H9 (cell line): ENCODE data around the gene MEF2C. TPM values are rescaled to one million over a fixed set of nuclear protein-coding genes. Genes with fewer than 3 reads are reported as not detected.
A peak's percentile ranks its signal among the peaks of the same experiment; 100 is the strongest.

Source experiments
- DNase-seq: peaks from one replicate; pipeline ENCODE4 v3.0.0-alpha.2; 2017
- H2AFZ ChIP-seq: one replicate; pipeline ENCODE4 v1.6.1; 2013; ENCODE audit warnings: mild to moderate bottlenecking, low read length, control low read depth, moderate library complexity
- H2AK5ac ChIP-seq: 2 replicates; pipeline ENCODE4 v1.6.1; 2013; ENCODE audit warnings: low read length, control low read depth, mixed read lengths; ENCODE audit not compliant: insufficient read length
- H2BK120ac ChIP-seq: one replicate; pipeline ENCODE4 v1.6.1; 2013; ENCODE audit warnings: low read depth, mild to moderate bottlenecking, low read length, control low read depth, inconsistent platforms; ENCODE audit not compliant: poor library complexity, severe bottlenecking
- H2BK12ac ChIP-seq: 2 replicates; pipeline ENCODE4 v1.6.1; 2013; ENCODE audit warnings: low read length, control low read depth, mixed read lengths, low read depth; ENCODE audit not compliant: insufficient read length
- H2BK15ac ChIP-seq: 2 replicates; pipeline ENCODE4 v1.6.1; 2013; ENCODE audit warnings: low read depth, low read length, control low read depth
- H2BK20ac ChIP-seq: one replicate; pipeline ENCODE4 v1.6.1; 2013; ENCODE audit warnings: low read depth, mild to moderate bottlenecking, low read length, control low read depth, inconsistent platforms; ENCODE audit not compliant: poor library complexity, severe bottlenecking
- H2BK5ac ChIP-seq: 2 replicates; pipeline ENCODE4 v1.6.1; 2013; ENCODE audit warnings: low read length, control low read depth, mixed read lengths; ENCODE audit not compliant: insufficient read length
- H3K14ac ChIP-seq: 2 replicates; pipeline ENCODE4 v1.6.1; 2013; ENCODE audit warnings: low read length, control low read depth; ENCODE audit not compliant: insufficient read depth
- H3K18ac ChIP-seq: 2 replicates; pipeline ENCODE4 v1.6.1; 2013; ENCODE audit warnings: low read depth, mild to moderate bottlenecking, mixed read lengths, low read length, control low read depth; ENCODE audit not compliant: insufficient read length
- H3K23ac ChIP-seq: 2 replicates; pipeline ENCODE4 v1.6.1; 2013; ENCODE audit warnings: low read length, control low read depth, mixed read lengths, low read depth; ENCODE audit not compliant: insufficient read length
- H3K23me2 ChIP-seq: 2 replicates; pipeline ENCODE4 v1.6.1; 2013; ENCODE audit warnings: low read depth, mild to moderate bottlenecking, mixed read lengths, low read length, control low read depth; ENCODE audit not compliant: insufficient read length, poor library complexity, severe bottlenecking
- H3K27ac ChIP-seq: 2 replicates; pipeline ENCODE4 v1.5.1; 2013; ENCODE audit warnings: low read length, control low read depth, mixed read lengths, low read depth; ENCODE audit not compliant: insufficient read length
- H3K27me3 ChIP-seq: 2 replicates; pipeline ENCODE4 v1.6.1; 2013; ENCODE audit warnings: low read length, control low read depth, inconsistent platforms; ENCODE audit not compliant: insufficient read depth
- H3K4ac ChIP-seq: 2 replicates; pipeline ENCODE4 v1.6.1; 2013; ENCODE audit warnings: low read depth, mild to moderate bottlenecking, control low read depth, inconsistent platforms, low read length, moderate library complexity
- H3K4me1 ChIP-seq: 2 replicates; pipeline ENCODE4 v1.6.1; 2013; ENCODE audit warnings: low read length, control low read depth, inconsistent platforms; ENCODE audit not compliant: insufficient read depth
- H3K4me2 ChIP-seq: 2 replicates; pipeline ENCODE4 v1.6.1; 2013; ENCODE audit warnings: low read length, control low read depth, mixed read lengths; ENCODE audit not compliant: insufficient read length, insufficient read depth
- H3K56ac ChIP-seq: 2 replicates; pipeline ENCODE4 v1.6.1; 2013; ENCODE audit warnings: low read depth, mild to moderate bottlenecking, mixed read lengths, low read length, control low read depth; ENCODE audit not compliant: insufficient read length
- H3K79me1 ChIP-seq: 2 replicates; pipeline ENCODE4 v1.6.1; 2013; ENCODE audit warnings: low read depth, mild to moderate bottlenecking, moderate library complexity, low read length, control low read depth, inconsistent platforms; ENCODE audit not compliant: insufficient read depth, poor library complexity, severe bottlenecking
- H3K79me2 ChIP-seq: 2 replicates; pipeline ENCODE4 v1.6.1; 2013; ENCODE audit warnings: low read length, control low read depth, inconsistent platforms; ENCODE audit not compliant: insufficient read depth
- H3K9ac ChIP-seq: 2 replicates; pipeline ENCODE4 v1.6.1; 2013; ENCODE audit warnings: low read length, control low read depth, mixed read lengths; ENCODE audit not compliant: insufficient read length; ENCODE audit errors: extremely low read depth
- H3K9me3 ChIP-seq: one replicate; pipeline ENCODE4 v1.6.1; 2013; ENCODE audit warnings: low read depth, low read length, inconsistent platforms; ENCODE audit not compliant: control insufficient read depth
- H3T11ph ChIP-seq: one replicate; pipeline ENCODE4 v1.6.1; 2013; ENCODE audit warnings: mild to moderate bottlenecking, low read length, control low read depth, inconsistent platforms
- H4K20me1 ChIP-seq: one replicate; pipeline ENCODE4 v1.6.1; 2013; ENCODE audit not compliant: control insufficient read depth, insufficient read length, insufficient read depth
- H4K5ac ChIP-seq: 2 replicates; pipeline ENCODE4 v1.6.1; 2013; ENCODE audit warnings: low read depth, mild to moderate bottlenecking, mixed read lengths, low read length, control low read depth; ENCODE audit not compliant: insufficient read length
- H4K8ac ChIP-seq: replicated peaks from 2 replicates; pipeline ENCODE4 v1.6.1; 2013; ENCODE audit warnings: low read length, control low read depth, mixed read lengths, low read depth; ENCODE audit not compliant: insufficient read length
- H4K91ac ChIP-seq: 2 replicates; pipeline ENCODE4 v1.6.1; 2013; ENCODE audit warnings: low read depth, mild to moderate bottlenecking, moderate library complexity, mixed read lengths, low read length, control low read depth; ENCODE audit not compliant: insufficient read length
- H3K27ac Mint-ChIP-seq, 3 experiments: 2 replicates in 2 of 3; 3 replicates in 1 of 3; pipeline ENCODE4 v1.8.0; 2020 to 2021; ENCODE audit warnings: mixed read lengths in 3 of 3, mild to moderate bottlenecking in 1 of 3, moderate library complexity in 1 of 3
- H3K27me3 Mint-ChIP-seq: 2 replicates; pipeline ENCODE4 v1.8.0; 2021; ENCODE audit warnings: low read depth, mild to moderate bottlenecking, moderate library complexity, mixed read lengths
- H3K36me3 Mint-ChIP-seq, 3 experiments: 2 replicates in 2 of 3; 3 replicates in 1 of 3; pipeline ENCODE4 v1.8.0; 2020 to 2021; ENCODE audit warnings: low read depth in 3 of 3, mixed read lengths in 3 of 3; ENCODE audit not compliant: insufficient read depth in 1 of 3
- H3K4me1 Mint-ChIP-seq, 2 experiments: 2 replicates each; pipeline ENCODE4 v1.8.0; 2020; ENCODE audit warnings: mixed read lengths in 2 of 2
- H3K4me3 Mint-ChIP-seq, 2 experiments: 2 replicates in 1 of 2; 3 replicates in 1 of 2; pipeline ENCODE4 v1.8.0; 2020 to 2021; ENCODE audit warnings: mild to moderate bottlenecking in 2 of 2, mixed read lengths in 2 of 2, moderate library complexity in 1 of 2
- H3K9me3 Mint-ChIP-seq, 2 experiments: 2 replicates in 1 of 2; 3 replicates in 1 of 2; pipeline ENCODE4 v1.8.0; 2020; ENCODE audit warnings: mild to moderate bottlenecking in 2 of 2, mixed read lengths in 2 of 2, moderate library complexity in 1 of 2
- total RNA-seq: library from RNA; stranded (reverse); gene quantifications from 2 replicates; pipeline ENCODE4 v1.2.1, GENCODE V29; 2021
- TF ChIP-seq, protein P1 (sequence below): fragments of 200-600 bp; sonication (generic); conservative IDR thresholded peaks from 3 replicates; pipeline ENCODE4 v1.8.0; 2021; ENCODE audit warnings: antibody characterized with exemption, mild to moderate bottlenecking

The MEF2C gene
- total RNA-seq, 1 experiment from 2014 or later = 0.11 TPM

DNA sequence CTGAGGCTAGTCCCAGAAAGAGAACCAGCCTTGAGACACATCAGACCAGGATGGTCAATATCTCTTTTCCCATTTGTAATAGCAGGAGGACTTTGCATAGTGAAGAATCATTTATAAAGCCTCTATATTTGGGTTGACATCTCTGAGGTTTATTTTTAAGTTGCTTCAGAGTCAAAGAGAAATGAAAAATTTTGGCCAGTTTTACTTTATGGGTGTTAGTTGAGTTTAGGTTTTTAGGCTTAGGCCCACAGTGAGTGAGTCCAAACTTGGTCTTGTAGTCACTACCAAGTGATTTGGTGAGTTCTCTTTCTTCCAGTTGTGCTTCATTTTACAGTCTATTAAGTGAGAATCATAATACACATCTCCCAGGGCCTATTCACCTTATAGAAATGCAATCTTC is 5.3 kb upstream of the MEF2C start:
- peaks cover 4% of the 10 kb centered on the region; the same call in 1 of the 2 replicates for H3K27me3 ChIP-seq
- no peak overlapping the region for H3K23ac ChIP-seq
- 0 out of 5 replicates have a peak overlapping the region, but pooled peaks of 1 of the 2 experiments have one; percentile 15 for H3K4me3 Mint-ChIP-seq
- no peaks in the 10 kb centered on the region for H3K79me1 ChIP-seq
- H2BK12ac ChIP-seq = no peak overlapping the region
- H4K20me1 ChIP-seq = no peaks in the 10 kb centered on the region
- H3K56ac ChIP-seq = no peak overlapping the region
- no peak overlapping the region for H2AK5ac ChIP-seq
- no peak overlapping the region for H3K27ac ChIP-seq
- H4K91ac ChIP-seq = no peak overlapping the region
- H3K4ac ChIP-seq = no peak overlapping the region
- H3K14ac ChIP-seq = no peak overlapping the region
- no peak for DNase-seq
- no peaks in the 10 kb centered on the region for H3K9me3 Mint-ChIP-seq
- no peak overlapping the region for H2BK120ac ChIP-seq
- H2BK15ac ChIP-seq = no peak overlapping the region
- H3K9me3 ChIP-seq = no peaks in the 10 kb centered on the region
- no peaks in the 10 kb centered on the region for H3K4me1 ChIP-seq
- peaks cover 20% of the 10 kb centered on the region for H3K23me2 ChIP-seq
- no peak overlapping the region for H3T11ph ChIP-seq
- no peak overlapping the region for H4K5ac ChIP-seq
- H3K27ac Mint-ChIP-seq = no peak overlapping the region
- no peak overlapping the region for H3K18ac ChIP-seq
- no peak overlapping the region for H4K8ac ChIP-seq
- no peaks in the 10 kb centered on the region for H3K79me2 ChIP-seq
- peaks cover 76% of the 10 kb centered on the region for H3K27me3 Mint-ChIP-seq
- H3K4me2 ChIP-seq = no peak overlapping the region
- peaks cover 22 to 23% of the 10 kb centered on the region in 2 experiments for H3K4me1 Mint-ChIP-seq
- H2AFZ ChIP-seq = no peak overlapping the region
- H2BK5ac ChIP-seq = no peak overlapping the region
- no peaks in the 10 kb centered on the region; a peak in 1 of 7 replicates for H3K36me3 Mint-ChIP-seq
- H2BK20ac ChIP-seq = no peak overlapping the region
- TF ChIP-seq, protein P1, sequence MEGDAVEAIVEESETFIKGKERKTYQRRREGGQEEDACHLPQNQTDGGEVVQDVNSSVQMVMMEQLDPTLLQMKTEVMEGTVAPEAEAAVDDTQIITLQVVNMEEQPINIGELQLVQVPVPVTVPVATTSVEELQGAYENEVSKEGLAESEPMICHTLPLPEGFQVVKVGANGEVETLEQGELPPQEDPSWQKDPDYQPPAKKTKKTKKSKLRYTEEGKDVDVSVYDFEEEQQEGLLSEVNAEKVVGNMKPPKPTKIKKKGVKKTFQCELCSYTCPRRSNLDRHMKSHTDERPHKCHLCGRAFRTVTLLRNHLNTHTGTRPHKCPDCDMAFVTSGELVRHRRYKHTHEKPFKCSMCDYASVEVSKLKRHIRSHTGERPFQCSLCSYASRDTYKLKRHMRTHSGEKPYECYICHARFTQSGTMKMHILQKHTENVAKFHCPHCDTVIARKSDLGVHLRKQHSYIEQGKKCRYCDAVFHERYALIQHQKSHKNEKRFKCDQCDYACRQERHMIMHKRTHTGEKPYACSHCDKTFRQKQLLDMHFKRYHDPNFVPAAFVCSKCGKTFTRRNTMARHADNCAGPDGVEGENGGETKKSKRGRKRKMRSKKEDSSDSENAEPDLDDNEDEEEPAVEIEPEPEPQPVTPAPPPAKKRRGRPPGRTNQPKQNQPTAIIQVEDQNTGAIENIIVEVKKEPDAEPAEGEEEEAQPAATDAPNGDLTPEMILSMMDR = no peak
- H3K9ac ChIP-seq = no peak overlapping the region
